ENCODE results near the gene FBXO11. TPM values are rescaled to one million over a fixed set of nuclear protein-coding genes. Genes with fewer than 3 reads are reported as not detected.
"Not testable (repeated sequence)": the region's sequence is repeated elsewhere in the genome, so short reads cannot be mapped to it uniquely, and the experiment has no call there.

The FBXO11 gene
- total and polyA plus RNA-seq, 8 donors = 56.2 to 101 (median 89.2) TPM

GRCh38 chr2:47905386-47906156, 727 bp downstream of the FBXO11 start:
- intact Hi-C loops (cut with DNase I) = no loop called here
- DNase-seq (peak; percentile 62 to 91 (median 66)), ATAC-seq (peak; percentile 1)
- H3K9me3 ChIP-seq = no peaks in the 10 kb centered on the region
- TF ChIP-seq CTCF (IDR thresholded peaks at IDR 0.05) = no peak
- H3K36me3 ChIP-seq = no peaks in the 10 kb centered on the region
- no peaks in the 10 kb centered on the region for H3K27me3 ChIP-seq
- peaks cover 11 to 35% of the 10 kb centered on the region in 2 donors for H3K4me1 ChIP-seq
- H3K27ac ChIP-seq = peak overlapping the region; percentile 99
- H3K4me3 ChIP-seq = peak overlapping the region; percentile 75 to 77

- intact Hi-C loops (cut with DNase I) = no loop called here
- Histone ChIP-seq H3K27me3 (no peaks in the 10 kb centered on the region), H3K36me3 (no peaks in the 10 kb centered on the region), H3K9me3 (no peaks in the 10 kb centered on the region), H3K4me3 (peak overlapping the region; percentile 75 to 77), H3K27ac (peak overlapping the region; percentile 50 to 99), H3K4me1 (peaks cover 16 to 47% of the 10 kb centered on the region in 2 donors)
- no peak for ATAC-seq
- TF ChIP-seq CTCF (IDR thresholded peaks at IDR 0.05) = no peak
- peak in 1 of 4 donors; percentile 10 for DNase-seq
Observed at GRCh38 chr2:47903781-47904490, 2.4 kb downstream of the FBXO11 start.

- DNase-seq; H3K27ac ChIP-seq; intact Hi-C loops (cut with DNase I); ATAC-seq; H3K9me3 ChIP-seq; H3K27me3 ChIP-seq; H3K4me3 ChIP-seq; H3K36me3 ChIP-seq: not testable (repeated sequence)
- H3K4me1 ChIP-seq = peaks cover 15 to 59% of the 10 kb centered on the region in 2 donors
Observed at GRCh38 chr2:47901892-47902291, 4.4 kb downstream of the FBXO11 start.

GRCh38 chr2:47900857-47901256, 5.4 kb downstream of the FBXO11 start:
- ATAC-seq (no peak), DNase-seq (no peak)
- no peak overlapping the region for H3K4me3 ChIP-seq
- H3K27me3 ChIP-seq = no peaks in the 10 kb centered on the region
- H3K4me1 ChIP-seq = peaks cover 15 to 69% of the 10 kb centered on the region in 2 donors
- TF ChIP-seq CTCF (IDR thresholded peaks at IDR 0.05) = no peak
- H3K36me3 ChIP-seq = peaks cover 0 to 3% of the 10 kb centered on the region in 2 donors
- no peak overlapping the region for H3K27ac ChIP-seq
- intact Hi-C loops (cut with DNase I) = no loop called here
- H3K9me3 ChIP-seq = no peaks in the 10 kb centered on the region

GRCh38 chr2:47899915-47900816, 6.1 kb downstream of the FBXO11 start:
- intact Hi-C loops (cut with DNase I) = no loop called here
- no peak for TF ChIP-seq CTCF (IDR thresholded peaks at IDR 0.05)
- Histone ChIP-seq H3K9me3 (no peaks in the 10 kb centered on the region), H3K4me1 (peaks cover 15 to 75% of the 10 kb centered on the region in 2 donors), H3K27me3 (no peaks in the 10 kb centered on the region), H3K27ac (peak overlapping the region; percentile 57 to 63), H3K36me3 (peaks cover 0 to 3% of the 10 kb centered on the region in 2 donors), H3K4me3 (no peak overlapping the region)
- DNase-seq (peak in 1 of 4 donors; percentile 35), ATAC-seq (peak; percentile 79)

All from left lung (tissue), 10 donors.